Trophoblast cell (in vitro differentiated cells and primary cell): ENCODE measurements around the gene MYRIP.

Experiments used
- DNase-seq, 2 donors: peaks; one replicate each; pipeline ENCODE4 v3.0.0-alpha.2; 2016
- H2AFZ ChIP-seq: 2 replicates; pipeline ENCODE4 v1.6.1; 2013; ENCODE audit warnings: low read length, moderate library complexity, mild to moderate bottlenecking; ENCODE audit not compliant: insufficient read depth, poor library complexity
- H2AK5ac ChIP-seq: 2 replicates; pipeline ENCODE4 v1.6.1; 2013; ENCODE audit warnings: mild to moderate bottlenecking, low read length
- H2BK120ac ChIP-seq: 2 replicates; pipeline ENCODE4 v1.6.1; 2013; ENCODE audit warnings: low read length, mild to moderate bottlenecking, moderate library complexity; ENCODE audit not compliant: insufficient read depth, poor library complexity
- H2BK12ac ChIP-seq: 2 replicates; pipeline ENCODE4 v1.6.1; 2013; ENCODE audit warnings: mild to moderate bottlenecking, low read length, moderate library complexity
- H2BK5ac ChIP-seq: 2 replicates; pipeline ENCODE4 v1.6.1; 2013; ENCODE audit warnings: low read length, low read depth, moderate library complexity, mild to moderate bottlenecking; ENCODE audit not compliant: poor library complexity
- H3K14ac ChIP-seq: 2 replicates; pipeline ENCODE4 v1.6.1; 2013; ENCODE audit warnings: mild to moderate bottlenecking, low read length
- H3K18ac ChIP-seq: 2 replicates; pipeline ENCODE4 v1.6.1; 2013; ENCODE audit warnings: mild to moderate bottlenecking, low read length
- H3K23ac ChIP-seq: 2 replicates; pipeline ENCODE4 v1.6.1; 2013; ENCODE audit warnings: low read length
- H3K27ac ChIP-seq: 2 replicates; pipeline ENCODE4 v1.5.1; 2013; ENCODE audit warnings: low read depth, mild to moderate bottlenecking, inconsistent platforms, low read length, moderate library complexity
- H3K27me3 ChIP-seq: 2 replicates; pipeline ENCODE4 v1.6.1; 2013; ENCODE audit warnings: inconsistent platforms, mild to moderate bottlenecking, low read length, moderate library complexity; ENCODE audit not compliant: insufficient read depth
- H3K36me3 ChIP-seq, 2 experiments: 1 replicate in 1 of 2; 2 replicates in 1 of 2; pipeline ENCODE4 v1.6.1; 2013; ENCODE audit warnings: low read length in 2 of 2, mild to moderate bottlenecking in 2 of 2, moderate library complexity in 1 of 2; ENCODE audit not compliant: insufficient read depth in 2 of 2, control insufficient read depth in 1 of 2
- H3K4ac ChIP-seq: 2 replicates; pipeline ENCODE4 v1.6.1; 2013; ENCODE audit warnings: low read depth, mild to moderate bottlenecking, low read length, moderate library complexity
- H3K4me1 ChIP-seq, 2 experiments: 1 replicate in 1 of 2; 2 replicates in 1 of 2; pipeline ENCODE4 v1.6.1; 2013; ENCODE audit warnings: low read length in 2 of 2, mild to moderate bottlenecking in 2 of 2, moderate library complexity in 1 of 2; ENCODE audit not compliant: insufficient read depth in 2 of 2, control insufficient read depth in 1 of 2
- H3K4me2 ChIP-seq: 2 replicates; pipeline ENCODE4 v1.6.1; 2013; ENCODE audit warnings: inconsistent platforms, mild to moderate bottlenecking, low read length, moderate library complexity
- H3K4me3 ChIP-seq: 2 replicates; pipeline ENCODE4 v1.5.1; 2013; ENCODE audit warnings: mild to moderate bottlenecking, low read depth, low read length, inconsistent platforms
- H3K79me1 ChIP-seq: one replicate; pipeline ENCODE4 v1.6.1; 2013; ENCODE audit warnings: low read length
- H3K79me2 ChIP-seq: 2 replicates; pipeline ENCODE4 v1.6.1; 2013; ENCODE audit warnings: low read length, mild to moderate bottlenecking; ENCODE audit not compliant: control insufficient read depth, insufficient read depth, poor library complexity
- H3K9ac ChIP-seq: 2 replicates; pipeline ENCODE4 v1.6.1; 2013; ENCODE audit warnings: mild to moderate bottlenecking, low read length
- H3K9me3 ChIP-seq: 2 replicates; pipeline ENCODE4 v1.6.1; 2013; ENCODE audit warnings: low read depth, mild to moderate bottlenecking, control low read depth, inconsistent platforms, low read length; ENCODE audit not compliant: insufficient read depth
- H4K12ac ChIP-seq: 2 replicates; pipeline ENCODE4 v1.6.1; 2013; ENCODE audit warnings: low read depth, mild to moderate bottlenecking, low read length, moderate library complexity
- H4K8ac ChIP-seq: 2 replicates; pipeline ENCODE4 v1.6.1; 2013; ENCODE audit warnings: low read depth, mild to moderate bottlenecking, low read length, moderate library complexity
- H4K91ac ChIP-seq: one replicate; pipeline ENCODE4 v1.6.1; 2013; ENCODE audit warnings: low read depth, mild to moderate bottlenecking, low read length, moderate library complexity
- WGBS: extraction: QIAGEN DNeasy Blood & Tissue Kit; methylation state at CpG from one replicate; pipeline ENCODE4 v1.1.7; 2013; ENCODE audit warnings: missing lambda C conversion rate; ENCODE audit not compliant: insufficient read length, insufficient coverage; ENCODE audit errors: extremely low coverage; 5-methylcytosine and 5-hydroxymethylcytosine counted together

The MYRIP gene

GRCh38 chr3:39810647-39811161 is 1.3 kb downstream of the MYRIP start:
- Histone ChIP-seq H2BK120ac (no peak overlapping the region), H3K14ac (no peak overlapping the region), H3K36me3 (no peaks in the 10 kb centered on the region), H4K12ac (no peak overlapping the region), H3K4me2 (no peak overlapping the region), H3K9ac (no peak overlapping the region), H3K18ac (no peak overlapping the region), H3K27ac (no peak overlapping the region), H3K9me3 (peaks cover 6% of the 10 kb centered on the region), H2BK5ac (no peak overlapping the region), H3K4me3 (no peak overlapping the region), H2BK12ac (no peak overlapping the region), H3K79me1 (no peaks in the 10 kb centered on the region), H3K4ac (no peak overlapping the region), H3K27me3 (peaks cover 41% of the 10 kb centered on the region), H4K91ac (no peak overlapping the region), H3K4me1 (peaks cover 7 to 8% of the 10 kb centered on the region in 2 experiments), H2AFZ (no peak overlapping the region), H4K8ac (no peak overlapping the region), H3K79me2 (no peaks in the 10 kb centered on the region), H2AK5ac (no peak overlapping the region), H3K23ac (no peak overlapping the region)
- no CpG with 5 or more reads among the region's 16 CpGs for WGBS
- DNase-seq: no peak

- Histone ChIP-seq H3K36me3 (no peaks in the 10 kb centered on the region), H3K4me3 (no peak overlapping the region), H3K27ac (no peak overlapping the region), H3K4me2 (no peak overlapping the region), H2AK5ac (no peak overlapping the region), H3K79me1 (no peaks in the 10 kb centered on the region), H2BK12ac (no peak overlapping the region), H4K91ac (no peak overlapping the region), H3K14ac (no peak overlapping the region), H3K23ac (no peak overlapping the region), H3K4me1 (peaks cover 7 to 8% of the 10 kb centered on the region in 2 experiments), H3K9me3 (peaks cover 6% of the 10 kb centered on the region), H3K27me3 (peaks cover 41% of the 10 kb centered on the region), H2BK120ac (no peak overlapping the region), H3K79me2 (no peaks in the 10 kb centered on the region), H3K9ac (no peak overlapping the region), H2BK5ac (no peak overlapping the region), H3K4ac (no peak overlapping the region), H4K8ac (no peak overlapping the region), H3K18ac (no peak overlapping the region), H4K12ac (no peak overlapping the region), H2AFZ (no peak overlapping the region)
- no peak for DNase-seq
- WGBS: no CpG with 5 or more reads among the region's 9 CpGs
These were observed 2.2 kb downstream of the MYRIP start for GRCh38 chr3:39811561-39811960.

- no peak overlapping the region for H2AFZ ChIP-seq
- H4K12ac ChIP-seq: no peak overlapping the region
- no peaks in the 10 kb centered on the region for H3K79me2 ChIP-seq
- no peak overlapping the region for H2BK5ac ChIP-seq
- H3K27ac ChIP-seq: no peak overlapping the region
- peaks cover 6% of the 10 kb centered on the region for H3K9me3 ChIP-seq
- no peak overlapping the region for H4K8ac ChIP-seq
- no peak overlapping the region for H3K9ac ChIP-seq
- H3K18ac ChIP-seq: no peak overlapping the region
- H3K4me1 ChIP-seq: peaks cover 7 to 8% of the 10 kb centered on the region in 2 experiments
- no CpG with 5 or more reads among the region's 2 CpGs for WGBS
- H3K23ac ChIP-seq: no peak overlapping the region
- H4K91ac ChIP-seq: no peak overlapping the region
- H3K4me3 ChIP-seq: no peak overlapping the region
- peaks cover 37% of the 10 kb centered on the region for H3K27me3 ChIP-seq
- H3K36me3 ChIP-seq: no peaks in the 10 kb centered on the region
- no peak overlapping the region for H2BK12ac ChIP-seq
- no peaks in the 10 kb centered on the region for H3K79me1 ChIP-seq
- no peak overlapping the region for H3K14ac ChIP-seq
- DNase-seq: peak in 1 of 2 donors; percentile 23
- H3K4me2 ChIP-seq: no peak overlapping the region
- H2AK5ac ChIP-seq: no peak overlapping the region
- no peak overlapping the region for H2BK120ac ChIP-seq
- H3K4ac ChIP-seq: no peak overlapping the region
These were observed 3.1 kb downstream of the MYRIP start for GRCh38 chr3:39812537-39812936.

- no peak overlapping the region for H3K18ac ChIP-seq
- no peak overlapping the region for H3K23ac ChIP-seq
- H3K4me2 ChIP-seq: no peak overlapping the region
- H2BK120ac ChIP-seq: no peak overlapping the region
- no peak overlapping the region for H2AK5ac ChIP-seq
- H3K4me1 ChIP-seq: peaks cover 7 to 8% of the 10 kb centered on the region in 2 experiments
- H3K27me3 ChIP-seq: peaks cover 28% of the 10 kb centered on the region
- no peaks in the 10 kb centered on the region for H3K36me3 ChIP-seq
- no peak overlapping the region for H2AFZ ChIP-seq
- no peak overlapping the region for H3K4ac ChIP-seq
- H3K9me3 ChIP-seq: peaks cover 6% of the 10 kb centered on the region
- no peak overlapping the region for H3K27ac ChIP-seq
- no peak for DNase-seq
- H3K79me2 ChIP-seq: no peaks in the 10 kb centered on the region
- H2BK5ac ChIP-seq: no peak overlapping the region
- H4K8ac ChIP-seq: no peak overlapping the region
- H3K4me3 ChIP-seq: no peak overlapping the region
- no peak overlapping the region for H2BK12ac ChIP-seq
- no peak overlapping the region for H3K14ac ChIP-seq
- no peak overlapping the region for H4K91ac ChIP-seq
- no peak overlapping the region for H3K9ac ChIP-seq
- no peak overlapping the region for H4K12ac ChIP-seq
- H3K79me1 ChIP-seq: no peaks in the 10 kb centered on the region
These were observed 4.6 kb downstream of the MYRIP start for GRCh38 chr3:39814007-39814406.
